GM19438 (cell line): Measurements from ENCODE around the gene PSMD6.

Experiments used
- ATAC-seq: cut with Tn5 transposase; IDR thresholded peaks from one replicate; pipeline ENCODE4 v1.9.1; 2021; ENCODE audit warnings: low read depth; ENCODE audit not compliant: unreplicated experiment

PSMD6 gene

DNA sequence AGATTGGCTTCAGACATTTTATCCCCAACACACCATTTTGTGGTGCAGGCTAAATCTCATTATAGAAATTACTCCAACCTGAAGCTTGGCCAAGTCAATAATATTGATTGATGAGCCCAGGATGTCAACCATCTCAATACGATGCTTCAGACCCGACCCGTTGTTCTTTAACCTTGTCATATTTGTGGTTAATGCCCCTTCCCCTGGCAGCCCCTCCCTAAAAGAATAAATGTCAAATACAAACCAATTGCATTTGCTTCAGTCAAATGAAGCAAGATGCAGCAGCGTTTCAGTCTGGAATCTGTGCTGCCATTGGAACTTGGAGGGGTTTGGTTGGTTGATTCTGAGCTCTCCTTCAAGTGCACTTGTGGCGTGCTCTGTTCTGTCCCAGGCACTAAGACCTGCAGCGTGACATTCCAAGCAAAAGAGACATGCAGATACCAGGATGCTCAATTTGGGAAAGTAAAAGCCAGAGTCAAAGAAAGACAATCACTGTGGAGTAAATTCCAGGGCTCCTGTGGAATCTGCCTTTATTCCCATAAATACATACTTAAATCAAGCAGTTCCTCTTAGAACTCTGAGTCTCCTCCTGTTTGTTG is 23.8 kb upstream of the PSMD6 start:
- no peak for ATAC-seq

DNA sequence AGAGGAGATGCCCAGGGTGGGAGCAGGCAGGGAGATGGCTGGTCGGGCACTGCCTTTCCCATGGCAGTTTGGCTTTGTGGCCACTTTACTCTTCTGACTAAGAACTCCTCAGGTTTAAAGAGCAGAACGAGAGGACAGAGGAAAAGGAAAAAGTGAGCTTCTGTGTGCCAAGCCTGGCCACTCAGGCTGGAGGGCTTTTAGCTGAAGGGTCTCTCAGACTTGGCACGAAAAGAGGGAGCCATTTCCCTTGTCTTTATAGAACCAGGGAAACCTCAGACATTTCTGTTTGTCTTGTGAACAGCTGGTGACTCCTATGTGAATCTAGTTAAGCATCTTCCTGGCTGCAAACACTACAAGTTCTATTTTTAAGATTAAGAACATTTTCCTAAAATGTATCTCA is 23.3 kb upstream of the PSMD6 start:
- ATAC-seq: no peak

DNA sequence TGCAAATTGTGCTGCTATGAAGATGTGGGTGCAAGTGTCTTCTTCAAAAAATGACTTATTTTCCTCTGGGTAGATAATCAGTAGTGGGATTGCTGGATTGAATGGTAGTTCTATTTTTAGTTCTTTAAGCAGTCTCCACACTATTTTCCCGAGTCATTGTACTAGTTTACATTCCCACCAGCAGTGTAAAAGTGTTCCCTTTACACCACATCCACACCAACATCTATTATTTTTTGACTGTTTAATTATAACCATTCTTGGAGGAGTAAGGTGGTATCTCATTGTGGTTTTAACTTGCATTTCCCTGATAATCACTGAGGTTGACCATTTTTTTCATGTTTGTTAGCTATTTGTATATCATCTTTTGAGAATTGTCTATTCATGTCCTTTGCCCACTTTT is 19.7 kb upstream of the PSMD6 start:
- ATAC-seq: no peak

DNA sequence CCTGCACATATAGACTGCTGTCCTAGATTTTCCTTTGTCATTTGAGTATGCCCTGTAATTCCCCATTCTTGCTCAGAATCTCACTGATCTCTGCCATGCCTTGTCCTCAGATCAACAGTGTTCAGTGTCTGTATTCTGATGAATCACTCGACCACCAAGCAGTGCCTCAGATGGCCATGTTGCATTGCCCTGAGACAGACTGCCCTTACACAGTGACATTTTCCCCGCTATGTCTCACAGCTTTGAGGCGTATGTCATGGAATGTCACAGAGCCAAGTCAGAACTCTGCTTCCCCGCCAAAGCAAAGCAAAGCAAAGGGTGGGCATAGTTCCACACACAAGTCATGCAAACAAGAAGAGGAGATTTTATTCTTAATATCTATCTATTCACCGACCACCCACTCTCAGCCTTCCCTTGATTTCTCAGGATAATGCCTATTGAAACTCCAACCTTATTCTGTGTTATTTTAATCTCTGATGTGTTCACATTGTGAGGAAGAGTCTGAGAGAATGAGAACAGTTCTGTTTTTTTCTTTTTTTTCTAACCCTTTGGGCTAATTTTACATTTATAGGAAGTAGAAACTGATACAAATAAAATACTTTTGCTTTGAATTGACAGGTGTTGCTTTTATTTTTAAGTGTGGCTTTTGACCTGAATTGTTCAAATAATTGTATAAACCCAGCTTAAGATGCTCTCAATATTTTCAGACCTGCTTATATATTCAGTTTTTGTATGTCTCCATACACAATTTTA is 16.9 kb upstream of the PSMD6 start:
- ATAC-seq: no peak

DNA sequence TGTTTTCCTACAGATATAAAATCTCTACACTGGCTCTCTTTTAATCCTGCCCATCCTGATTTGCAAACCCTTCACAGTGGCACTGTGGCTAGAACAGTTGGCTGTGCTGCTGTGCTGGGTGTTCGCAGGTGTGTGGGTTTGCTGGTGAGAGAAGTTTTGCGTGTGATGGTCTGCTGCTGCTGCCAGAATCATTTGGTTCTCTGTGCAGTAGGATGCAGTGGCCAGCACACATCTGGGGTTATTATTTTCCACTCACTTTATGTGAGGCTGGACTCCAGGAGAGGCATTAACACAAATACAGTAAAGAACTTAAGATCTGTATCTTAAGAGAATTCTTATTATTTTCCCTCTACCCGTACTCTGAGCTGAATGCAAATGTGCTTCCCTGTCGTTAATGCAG is 16.0 kb upstream of the PSMD6 start:
- ATAC-seq: no peak

DNA sequence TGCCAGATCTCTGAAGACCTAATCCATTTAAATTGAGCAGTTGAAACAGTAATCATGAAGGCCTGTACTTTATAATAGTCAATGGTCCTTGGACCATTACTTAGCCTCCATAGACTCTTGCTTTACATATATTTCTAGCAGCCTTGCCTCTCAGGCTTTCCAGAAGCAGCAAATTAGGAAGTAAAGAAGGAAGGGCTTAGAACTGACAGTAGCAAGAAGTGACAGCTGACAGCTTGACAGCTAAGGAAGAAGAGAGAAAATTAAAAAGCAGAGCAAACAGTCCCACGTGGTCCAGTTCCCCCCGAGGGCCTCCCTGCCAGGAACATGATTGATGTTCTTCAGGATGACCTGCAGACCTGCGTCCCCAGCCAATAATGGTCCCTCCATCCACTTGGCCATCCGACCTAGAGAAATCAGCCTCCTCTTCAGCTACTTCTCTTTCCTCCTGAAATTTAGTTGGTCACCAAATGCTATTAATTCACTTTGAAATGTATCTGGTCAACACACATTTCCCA is 15.0 kb upstream of the PSMD6 start:
- ATAC-seq: no peak

DNA sequence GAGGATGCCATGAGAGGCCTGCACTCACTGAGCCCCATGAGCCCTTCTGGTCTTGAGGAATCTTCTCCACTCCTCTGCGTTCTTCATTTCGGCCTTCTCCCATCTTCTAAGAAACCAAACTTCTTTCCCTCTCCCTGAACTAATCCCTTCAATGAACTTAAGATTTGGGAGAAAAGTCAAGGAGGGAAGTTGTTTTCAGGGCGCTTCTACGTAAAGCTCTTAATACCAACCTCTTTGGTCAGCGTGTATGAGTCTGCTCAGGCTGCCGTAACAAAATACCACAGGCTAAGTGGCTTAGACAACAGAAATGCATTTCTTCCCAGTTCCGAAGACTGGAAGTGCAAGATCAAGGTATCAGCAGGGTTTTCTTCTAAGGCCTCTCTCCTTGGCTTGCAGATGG is 13.8 kb upstream of the PSMD6 start:
- ATAC-seq: no peak

DNA sequence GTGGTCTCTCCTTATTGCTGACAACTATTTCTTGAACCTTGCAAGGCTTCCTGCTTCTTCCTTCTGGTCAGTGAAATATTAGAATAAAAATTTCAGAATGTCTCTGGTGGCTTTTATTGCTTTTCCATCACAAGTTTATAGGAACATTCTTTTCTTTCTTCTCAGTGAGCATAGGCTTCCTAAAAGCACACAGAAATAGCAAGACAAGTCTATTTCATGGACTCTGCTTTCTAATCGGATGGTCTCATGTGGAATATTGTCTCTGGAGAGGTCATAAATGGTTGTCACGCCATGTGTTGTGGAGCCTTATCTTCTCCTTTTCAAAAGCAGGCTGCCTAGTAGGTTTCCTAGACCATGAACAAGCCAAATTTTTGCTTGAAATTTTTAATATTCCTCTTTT is 9.8 kb upstream of the PSMD6 start:
- no peak for ATAC-seq

DNA sequence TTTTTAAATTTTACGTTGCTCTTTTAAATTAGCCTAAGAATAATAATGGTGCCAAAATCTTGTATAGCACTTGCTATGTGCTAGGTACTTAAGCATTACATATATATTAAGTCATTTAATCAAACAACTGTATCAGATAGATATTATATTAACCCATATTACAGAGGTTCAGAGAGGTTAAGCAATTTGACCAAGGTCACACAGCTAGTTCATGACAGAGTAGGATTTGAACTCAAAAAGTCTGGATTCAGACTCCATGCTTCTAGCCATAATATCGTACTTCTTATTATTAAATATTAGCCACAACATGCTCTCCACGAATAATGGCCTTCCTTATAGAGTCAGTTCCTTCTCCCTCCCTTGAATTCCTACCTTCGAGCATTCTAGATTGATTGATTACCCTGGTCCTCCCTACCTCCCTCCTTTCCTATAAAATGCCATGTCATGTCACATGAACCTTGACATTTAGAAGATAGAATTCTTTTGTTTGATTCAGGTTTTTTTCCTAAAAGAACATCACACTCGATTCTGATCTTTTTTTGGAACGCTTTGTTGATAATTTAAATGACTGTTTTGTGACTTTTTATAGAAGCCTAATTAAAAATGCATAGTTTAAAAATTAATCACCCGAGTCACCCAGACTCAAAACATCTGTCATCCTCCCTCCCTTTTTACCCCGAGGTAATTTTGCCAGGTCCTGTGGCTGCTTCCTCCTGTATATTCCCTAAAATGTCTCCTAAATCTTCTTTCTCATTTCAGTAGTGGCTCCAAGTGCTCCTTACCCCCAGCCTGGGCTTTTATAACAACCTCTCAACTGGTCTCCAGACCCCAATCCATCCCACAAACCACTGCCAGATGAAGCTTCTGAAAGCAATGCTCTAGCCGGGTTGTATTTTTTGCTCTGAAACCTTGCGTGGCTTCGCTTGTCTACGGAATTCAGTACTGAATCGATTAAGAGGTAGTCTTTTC is 8.5 kb upstream of the PSMD6 start:
- ATAC-seq: no peak

DNA sequence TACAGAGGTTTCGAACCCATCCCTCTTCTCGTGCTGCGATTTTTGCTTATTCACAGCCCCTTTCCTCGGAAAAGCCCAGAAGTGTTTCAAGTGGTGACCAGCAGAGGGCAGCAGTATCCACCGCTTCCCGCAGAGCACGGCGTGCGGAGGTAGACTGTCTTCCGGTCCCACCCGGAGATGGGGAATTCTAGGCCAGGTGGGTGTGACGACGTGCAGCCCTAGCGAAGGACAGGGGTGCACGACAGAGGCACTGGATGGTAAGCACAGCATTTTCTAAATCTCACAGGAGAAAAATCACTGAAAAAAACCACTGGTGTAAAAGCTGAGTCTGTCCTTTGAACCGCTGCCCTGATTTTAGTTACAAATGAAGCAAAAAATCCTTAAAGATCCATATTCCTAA is 7.4 kb upstream of the PSMD6 start:
- peak; percentile 97 for ATAC-seq

DNA sequence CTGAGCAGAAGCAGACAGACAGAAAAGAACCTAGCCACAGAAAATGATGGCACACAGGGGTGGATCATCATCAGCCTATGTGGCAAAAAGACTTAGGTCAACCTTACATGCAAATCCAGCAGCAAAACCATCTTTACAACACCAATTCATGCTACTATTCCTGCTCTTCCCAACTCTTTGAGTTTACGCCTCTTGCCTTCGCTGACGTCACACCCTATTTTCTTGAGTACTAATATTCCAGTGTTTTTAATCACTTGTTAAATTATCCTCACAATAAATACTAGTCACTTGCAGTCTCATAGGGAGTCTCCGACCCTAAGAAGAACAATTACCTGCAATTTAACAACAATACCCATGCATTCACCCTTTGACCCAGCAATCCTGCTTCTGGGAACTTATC is 6.0 kb upstream of the PSMD6 start:
- ATAC-seq: no peak

DNA sequence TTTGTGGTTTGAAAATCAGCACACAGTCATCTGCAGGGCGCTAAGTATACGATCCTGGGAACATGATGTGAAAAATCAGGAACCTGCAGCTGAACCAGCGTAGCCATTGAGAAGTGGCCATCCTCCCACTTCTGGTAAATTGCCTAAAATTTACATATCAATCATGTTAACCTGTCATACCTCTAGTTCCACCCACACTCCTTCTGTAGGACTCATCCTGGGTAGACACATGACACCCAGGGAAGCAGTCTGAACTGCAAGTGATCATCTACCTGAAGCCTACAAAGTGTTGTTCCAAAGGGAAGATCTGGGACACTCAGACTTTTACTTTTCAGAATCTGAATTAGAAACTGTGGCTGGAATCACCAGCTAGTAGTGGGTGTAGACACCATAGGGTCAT is 5.5 kb upstream of the PSMD6 start:
- ATAC-seq: no peak

DNA sequence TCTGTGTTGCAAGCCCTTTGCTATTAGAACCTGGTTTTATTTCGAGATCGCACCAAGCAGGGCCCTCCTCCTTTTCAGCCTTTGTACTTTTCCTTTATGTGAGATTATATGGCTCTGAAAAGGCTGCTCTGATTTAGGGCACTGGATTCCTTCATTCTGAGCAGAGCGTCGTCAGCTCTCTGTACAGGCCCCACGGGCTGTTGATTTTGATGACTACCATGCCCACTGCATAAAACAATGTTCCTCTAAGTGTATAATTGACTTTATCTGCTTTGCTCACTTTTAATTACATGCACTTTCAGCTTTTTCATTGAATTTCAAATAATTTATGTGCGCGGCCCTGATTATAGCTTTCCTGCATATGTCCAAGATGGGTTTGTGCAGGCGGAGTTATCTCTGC is 4.4 kb upstream of the PSMD6 start:
- ATAC-seq: no peak

DNA sequence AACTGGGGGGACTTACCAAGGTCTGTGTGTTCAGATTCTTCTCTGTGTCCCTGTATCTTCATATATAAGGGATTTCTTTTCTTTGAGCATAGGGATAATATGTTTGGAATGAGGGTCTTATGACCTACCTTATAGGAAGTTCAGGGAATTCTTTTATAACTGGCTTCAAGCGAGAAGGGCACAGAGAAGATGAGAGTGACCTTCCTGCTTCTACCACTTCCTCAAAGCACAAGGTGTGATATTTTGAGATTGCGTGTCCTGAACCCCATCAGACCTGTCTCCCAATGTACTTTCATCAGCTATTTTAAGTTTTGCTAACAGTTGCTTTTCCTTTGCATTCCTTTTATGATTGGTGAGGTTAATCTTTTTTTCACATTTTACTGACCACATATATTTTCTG is 3.1 kb upstream of the PSMD6 start:
- ATAC-seq: no peak

DNA sequence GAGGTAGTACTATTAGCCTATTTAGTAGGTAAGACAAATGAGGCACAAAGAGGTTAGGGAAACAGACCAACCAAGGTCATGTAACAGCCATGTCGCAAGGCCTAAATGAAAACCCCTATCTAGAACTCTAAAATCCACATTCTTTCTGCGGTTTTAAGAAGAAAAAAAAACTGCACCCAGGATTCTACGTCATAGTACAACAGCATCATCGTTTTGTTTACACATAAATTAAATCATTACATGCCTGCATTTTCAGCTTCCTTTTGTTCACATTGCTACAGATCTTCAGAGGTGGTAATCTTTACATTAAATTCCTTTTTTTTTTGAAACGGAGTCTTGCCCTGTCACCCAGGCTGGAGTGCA is 548 bp upstream of the PSMD6 start:
- ATAC-seq: no peak

DNA sequence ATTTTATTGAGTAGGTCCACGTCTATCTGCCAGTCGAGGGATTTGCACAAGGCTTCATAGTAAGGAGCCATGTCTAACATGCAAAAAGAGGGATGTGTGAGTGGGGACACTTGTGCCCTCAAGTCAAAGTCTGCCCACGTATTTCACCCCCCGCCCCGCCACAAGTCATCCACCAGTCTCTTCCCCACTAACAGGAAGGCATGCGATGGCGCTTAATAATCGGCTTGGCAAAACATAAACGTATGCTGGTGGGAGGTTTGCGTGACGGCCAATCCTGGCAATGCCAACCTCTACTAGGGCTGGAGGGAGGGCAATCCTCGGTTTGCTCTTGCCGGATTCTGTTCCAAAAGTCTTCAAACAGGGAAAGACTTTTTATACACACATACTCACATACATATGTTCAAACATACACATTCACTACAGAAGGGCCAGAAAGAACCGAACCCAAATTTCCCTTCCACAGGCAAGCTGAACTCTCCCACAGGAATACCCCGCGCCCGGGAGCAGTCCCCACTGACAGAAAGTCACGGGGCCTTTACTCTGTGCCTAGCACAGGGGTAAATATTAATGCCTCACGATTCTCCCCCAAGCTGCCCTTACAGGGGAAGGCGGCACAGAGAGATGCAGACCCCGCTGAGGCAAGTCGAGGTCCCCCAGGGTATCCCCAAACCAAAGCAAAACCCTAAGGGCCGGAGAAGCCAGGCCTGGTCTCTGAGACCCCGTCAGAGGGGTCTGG is 675 bp downstream of the PSMD6 start:
- ATAC-seq: no peak

DNA sequence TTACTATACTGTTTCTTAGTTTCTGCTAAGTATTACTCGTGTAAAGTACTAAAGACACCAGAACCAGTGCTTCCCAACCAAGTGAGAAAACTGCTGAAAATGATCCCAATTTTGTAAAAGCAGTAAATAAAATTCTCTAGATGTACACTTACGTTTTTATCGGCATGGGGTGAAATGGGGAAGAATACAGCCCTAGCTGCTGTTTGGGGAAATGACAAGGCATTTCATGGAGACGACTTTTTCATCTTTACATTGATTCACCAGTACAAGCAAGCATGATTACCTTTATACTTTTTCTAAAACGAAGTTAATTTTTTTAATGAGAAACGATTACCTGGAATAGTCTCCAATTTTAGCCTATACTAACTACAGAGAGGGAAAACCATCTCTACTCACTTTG is 1.4 kb downstream of the PSMD6 start:
- ATAC-seq: no peak

DNA sequence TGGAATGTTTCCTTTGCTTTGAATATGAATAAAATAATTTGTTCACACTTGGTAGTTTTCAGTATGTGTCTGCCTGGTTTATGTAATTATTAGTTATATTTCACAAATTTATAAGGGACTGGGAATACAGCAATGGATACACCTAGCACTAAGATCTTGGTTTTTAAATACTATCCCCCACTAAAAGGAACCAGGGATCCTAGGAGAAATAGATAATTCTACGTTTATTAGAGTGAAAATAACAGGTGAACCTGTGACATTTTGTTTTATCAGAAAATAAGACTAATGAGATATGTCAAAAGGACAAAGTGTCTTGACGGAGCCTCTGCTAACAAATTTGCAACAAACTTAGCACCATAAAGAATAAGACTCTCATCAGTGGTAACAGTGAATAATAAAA is 3.4 kb downstream of the PSMD6 start:
- no peak for ATAC-seq

DNA sequence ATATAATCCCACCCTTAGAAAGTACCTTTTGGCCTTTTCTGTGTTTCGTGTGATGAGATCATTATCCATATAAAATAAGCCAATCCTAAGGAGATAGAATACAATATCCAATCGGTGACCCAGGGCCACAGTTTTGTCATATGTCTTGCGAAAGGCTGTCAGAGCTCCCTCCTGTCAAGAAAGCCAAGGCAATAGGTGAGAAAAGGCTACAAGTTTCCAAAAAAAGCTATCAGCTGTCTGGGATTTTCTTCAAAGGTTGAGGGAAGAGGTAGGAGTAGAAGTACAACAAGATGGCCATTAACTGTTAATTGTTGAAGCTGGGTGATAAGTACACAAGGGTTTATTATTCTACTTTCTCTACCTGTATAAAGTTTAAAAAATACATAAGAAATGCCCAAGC is 4.0 kb downstream of the PSMD6 start:
- ATAC-seq: no peak

DNA sequence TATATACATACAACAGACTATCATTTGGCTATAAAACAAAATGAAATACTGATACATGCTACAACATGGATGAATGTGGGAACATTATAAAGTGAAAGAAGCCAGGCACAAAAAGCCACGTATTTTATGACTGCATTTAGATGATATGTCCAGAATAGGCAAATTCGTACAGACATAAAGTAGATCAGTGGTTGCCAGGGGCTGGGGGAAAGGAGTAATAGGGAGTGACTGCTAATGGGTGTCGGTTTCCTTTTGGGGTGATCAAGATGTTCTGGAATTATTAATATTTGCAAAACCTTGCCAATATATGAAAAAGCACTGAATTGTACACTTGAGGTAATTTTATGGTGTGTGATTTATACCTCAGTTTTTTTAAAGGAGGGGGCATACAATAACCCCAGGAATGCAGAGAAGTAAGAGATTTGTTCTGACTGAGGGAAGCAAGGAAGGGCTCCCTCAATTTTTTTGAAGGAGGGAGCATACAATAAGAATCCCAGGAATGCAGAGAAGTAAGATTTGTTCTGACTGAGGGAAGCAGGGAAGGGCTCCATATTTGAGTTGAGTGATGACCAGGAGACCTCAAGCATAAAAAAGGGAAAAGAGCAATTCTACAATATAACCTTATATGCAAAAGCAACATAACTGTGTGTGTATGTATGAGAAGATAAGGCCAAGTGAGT is 6.2 kb downstream of the PSMD6 start:
- no peak for ATAC-seq
